Mesothelial cell of epicardium (in vitro differentiated cells): ENCODE results near the gene CADM1. TPM values are rescaled to one million over a fixed set of nuclear protein-coding genes. Genes with fewer than 3 reads are reported as not detected.

Experiments
- DNase-seq, 2 experiments: peaks; one replicate each; pipeline ENCODE4 v3.0.0; 2021; ENCODE audit warnings: low spot score in 2 of 2; ENCODE audit not compliant: unreplicated experiment in 2 of 2
- H3K27ac Mint-ChIP-seq: 2 replicates; pipeline ENCODE4 v1.8.0; 2021; ENCODE audit warnings: mixed read lengths
- H3K27me3 Mint-ChIP-seq: 2 replicates; pipeline ENCODE4 v1.8.0; 2021; ENCODE audit warnings: low read depth, mixed read lengths
- H3K36me3 Mint-ChIP-seq: 2 replicates; pipeline ENCODE4 v1.8.0; 2021; ENCODE audit warnings: mixed read lengths
- H3K4me1 Mint-ChIP-seq: 2 replicates; pipeline ENCODE4 v1.8.0; 2021; ENCODE audit warnings: mixed read lengths
- H3K4me3 Mint-ChIP-seq: 2 replicates; pipeline ENCODE4 v1.8.0; 2021; ENCODE audit warnings: mild to moderate bottlenecking, moderate library complexity, mixed read lengths
- H3K9me3 Mint-ChIP-seq: 2 replicates; pipeline ENCODE4 v1.8.0; 2021; ENCODE audit warnings: mixed read lengths
- total RNA-seq: library from RNA; stranded (reverse); gene quantifications from 3 replicates; pipeline ENCODE4 v1.2.1, GENCODE V29; 2021
- TF ChIP-seq, protein P1 (sequence below): fragments of 200-600 bp; sonication (generic); IDR thresholded peaks from one replicate; pipeline ENCODE4 v1.5.0; 2021; ENCODE audit warnings: antibody characterized with exemption; ENCODE audit not compliant: unreplicated experiment

The CADM1 gene
- total RNA-seq, 1 donor from 2014 or later, result 60.9 TPM

DNA sequence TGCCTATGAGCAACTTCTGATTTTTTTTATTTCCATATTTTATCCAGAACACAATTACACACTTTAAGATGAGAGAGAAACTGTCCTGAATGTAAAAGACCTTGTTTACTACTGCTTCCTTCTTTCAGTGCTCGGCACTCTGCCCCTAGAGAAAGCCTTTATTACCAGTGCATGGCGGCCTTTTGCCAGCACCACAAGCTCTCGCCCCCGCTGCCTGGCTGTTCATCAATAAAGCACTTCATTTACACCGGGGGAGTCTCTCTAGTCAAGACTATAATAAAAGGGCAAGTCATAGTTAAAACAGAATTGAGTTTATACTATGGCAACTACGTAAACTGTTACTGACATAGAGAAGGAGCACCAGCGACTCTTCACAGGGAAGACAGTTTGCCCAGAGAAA lies 259.5 kb downstream of the CADM1 start:
- H3K9me3 Mint-ChIP-seq, result no peaks in the 10 kb centered on the region
- no peak overlapping the region for H3K4me3 Mint-ChIP-seq
- TF ChIP-seq, protein P1, sequence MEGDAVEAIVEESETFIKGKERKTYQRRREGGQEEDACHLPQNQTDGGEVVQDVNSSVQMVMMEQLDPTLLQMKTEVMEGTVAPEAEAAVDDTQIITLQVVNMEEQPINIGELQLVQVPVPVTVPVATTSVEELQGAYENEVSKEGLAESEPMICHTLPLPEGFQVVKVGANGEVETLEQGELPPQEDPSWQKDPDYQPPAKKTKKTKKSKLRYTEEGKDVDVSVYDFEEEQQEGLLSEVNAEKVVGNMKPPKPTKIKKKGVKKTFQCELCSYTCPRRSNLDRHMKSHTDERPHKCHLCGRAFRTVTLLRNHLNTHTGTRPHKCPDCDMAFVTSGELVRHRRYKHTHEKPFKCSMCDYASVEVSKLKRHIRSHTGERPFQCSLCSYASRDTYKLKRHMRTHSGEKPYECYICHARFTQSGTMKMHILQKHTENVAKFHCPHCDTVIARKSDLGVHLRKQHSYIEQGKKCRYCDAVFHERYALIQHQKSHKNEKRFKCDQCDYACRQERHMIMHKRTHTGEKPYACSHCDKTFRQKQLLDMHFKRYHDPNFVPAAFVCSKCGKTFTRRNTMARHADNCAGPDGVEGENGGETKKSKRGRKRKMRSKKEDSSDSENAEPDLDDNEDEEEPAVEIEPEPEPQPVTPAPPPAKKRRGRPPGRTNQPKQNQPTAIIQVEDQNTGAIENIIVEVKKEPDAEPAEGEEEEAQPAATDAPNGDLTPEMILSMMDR, result no peak
- DNase-seq, result no peak
- no peaks in the 10 kb centered on the region for H3K36me3 Mint-ChIP-seq
- H3K27ac Mint-ChIP-seq, result peak overlapping the region; percentile 87
- H3K4me1 Mint-ChIP-seq, result peaks cover 83% of the 10 kb centered on the region
- H3K27me3 Mint-ChIP-seq, result no peaks in the 10 kb centered on the region

DNA sequence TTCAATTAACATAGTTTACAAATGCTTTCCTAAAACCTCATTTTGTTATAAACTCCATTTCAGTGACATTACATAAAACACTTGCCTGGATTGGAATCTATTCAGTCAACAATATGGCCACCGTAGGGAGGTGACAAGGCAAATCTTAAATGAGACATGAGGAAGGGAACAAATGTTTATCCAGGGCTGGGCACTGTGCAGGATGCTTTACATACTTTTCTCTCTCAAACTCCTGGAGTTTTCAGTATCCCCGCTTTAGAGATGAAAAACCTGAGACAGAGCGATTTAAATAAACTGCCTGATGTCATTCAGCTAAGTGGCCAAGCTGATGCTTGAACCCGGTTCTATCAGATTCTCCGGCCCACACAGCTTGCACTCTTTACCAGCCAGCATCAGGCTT lies 259.9 kb downstream of the CADM1 start:
- TF ChIP-seq, protein P1, result no peak
- Mint-ChIP-seq H3K9me3 (no peaks in the 10 kb centered on the region), H3K27ac (peak overlapping the region; percentile 87), H3K36me3 (no peaks in the 10 kb centered on the region), H3K27me3 (no peaks in the 10 kb centered on the region), H3K4me1 (peaks cover 85% of the 10 kb centered on the region), H3K4me3 (no peak overlapping the region)
- DNase-seq, result no peak

DNA sequence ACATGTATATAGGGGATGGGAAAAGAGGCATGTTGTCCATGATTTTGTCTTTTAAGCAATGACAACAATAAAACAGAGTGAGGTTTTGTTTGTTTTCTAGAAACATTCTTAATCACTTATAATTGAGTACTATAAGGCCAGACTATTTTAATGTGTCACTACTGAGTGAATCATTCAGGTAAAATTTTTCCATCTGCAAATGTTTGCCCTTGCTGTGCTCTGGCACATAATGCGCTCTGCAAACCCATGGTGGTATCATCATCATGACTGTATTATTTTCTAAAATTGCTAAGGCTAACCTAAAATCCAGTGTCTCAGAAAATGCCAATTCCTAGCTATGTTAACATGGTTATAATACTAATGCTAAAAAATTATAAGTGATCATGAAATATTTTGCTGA lies 261.2 kb downstream of the CADM1 start:
- TF ChIP-seq, protein P1, result no peak
- H3K4me1 Mint-ChIP-seq, result peaks cover 86% of the 10 kb centered on the region
- no peaks in the 10 kb centered on the region for H3K27me3 Mint-ChIP-seq
- H3K36me3 Mint-ChIP-seq, result no peaks in the 10 kb centered on the region
- H3K4me3 Mint-ChIP-seq, result no peak overlapping the region
- H3K27ac Mint-ChIP-seq, result no peak overlapping the region
- H3K9me3 Mint-ChIP-seq, result no peaks in the 10 kb centered on the region
- no peak for DNase-seq

DNA sequence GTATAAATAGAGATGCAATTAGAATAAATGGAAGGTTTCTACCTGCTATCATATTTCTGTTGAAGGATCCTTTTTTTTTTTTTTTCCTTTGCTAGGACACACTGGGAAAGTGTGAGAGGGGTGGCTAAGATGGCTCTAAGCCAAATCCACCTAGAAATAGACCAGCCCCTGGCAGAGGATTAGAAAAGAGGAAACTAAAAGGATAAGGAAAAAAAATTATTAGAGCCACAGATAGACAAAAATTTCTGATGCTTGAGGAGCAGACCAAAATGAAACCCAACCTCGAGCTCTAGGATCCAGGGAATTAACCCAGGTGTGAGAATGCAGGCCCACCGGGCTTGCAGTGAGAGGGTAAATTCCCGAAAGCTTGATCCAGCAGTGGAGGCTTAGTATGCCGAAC lies 262.3 kb downstream of the CADM1 start:
- H3K36me3 Mint-ChIP-seq, result no peaks in the 10 kb centered on the region
- H3K4me1 Mint-ChIP-seq, result peaks cover 81% of the 10 kb centered on the region
- TF ChIP-seq, protein P1, result no peak
- H3K27me3 Mint-ChIP-seq, result no peaks in the 10 kb centered on the region
- no peak overlapping the region for H3K4me3 Mint-ChIP-seq
- no peak overlapping the region for H3K27ac Mint-ChIP-seq
- DNase-seq, result no peak
- H3K9me3 Mint-ChIP-seq, result no peaks in the 10 kb centered on the region

DNA sequence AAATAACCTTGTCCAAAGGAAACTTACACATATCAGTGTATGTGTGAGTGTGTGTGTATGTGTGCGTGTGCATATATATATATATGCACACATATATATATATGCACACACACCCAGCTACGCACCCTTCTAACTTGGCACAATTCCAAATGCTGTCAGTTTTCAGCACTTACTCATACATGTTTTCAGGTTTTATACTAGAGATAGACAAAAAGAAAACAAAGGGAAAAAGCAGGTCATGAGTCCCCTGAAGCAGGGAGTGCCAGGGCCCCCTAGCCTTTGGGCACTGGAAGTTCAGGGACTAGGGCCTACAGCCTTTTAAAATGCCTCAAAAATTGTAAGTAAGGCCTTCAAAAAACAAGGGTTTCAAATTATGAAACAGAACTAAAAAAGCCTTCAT lies 265.4 kb downstream of the CADM1 start:
- no peak overlapping the region for H3K4me3 Mint-ChIP-seq
- H3K4me1 Mint-ChIP-seq, result peaks cover 55% of the 10 kb centered on the region
- H3K27ac Mint-ChIP-seq, result no peak overlapping the region
- DNase-seq, result no peak
- no peaks in the 10 kb centered on the region for H3K27me3 Mint-ChIP-seq
- TF ChIP-seq, protein P1, result no peak
- no peaks in the 10 kb centered on the region for H3K9me3 Mint-ChIP-seq
- no peaks in the 10 kb centered on the region for H3K36me3 Mint-ChIP-seq

DNA sequence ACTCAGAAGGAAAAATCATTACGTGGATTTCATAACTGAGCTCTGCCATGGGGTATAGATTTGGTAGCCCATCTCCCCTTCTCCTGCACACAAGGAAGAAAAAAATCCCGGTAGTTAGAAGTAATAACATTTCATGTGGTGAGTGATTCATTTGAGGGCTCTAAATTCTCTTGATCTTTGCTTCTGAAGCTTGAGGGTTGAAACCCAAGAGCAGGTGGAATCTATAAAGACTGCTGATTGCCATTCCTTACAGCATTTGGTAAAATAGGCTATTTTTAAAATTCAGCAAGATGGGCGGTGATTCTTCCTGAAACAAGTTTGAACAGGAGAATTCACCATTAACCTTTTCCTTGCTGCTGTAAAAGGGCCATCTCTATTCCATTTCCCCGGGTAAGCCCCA lies 266.1 kb downstream of the CADM1 start:
- no peak overlapping the region for H3K4me3 Mint-ChIP-seq
- no peaks in the 10 kb centered on the region for H3K27me3 Mint-ChIP-seq
- TF ChIP-seq, protein P1, result no peak

More for the DNA sequence above, 266.1 kb downstream of the CADM1 start:
- peaks cover 51% of the 10 kb centered on the region for H3K4me1 Mint-ChIP-seq
- H3K27ac Mint-ChIP-seq, result peak overlapping the region; percentile 22
- H3K9me3 Mint-ChIP-seq, result no peaks in the 10 kb centered on the region
- no peaks in the 10 kb centered on the region for H3K36me3 Mint-ChIP-seq
- no peak for DNase-seq
